Fibroblast of skin of right quadriceps (primary cell): ENCODE data around the gene CGNL1.

ENCODE experiments used
- DNase-seq: peaks from one replicate; pipeline ENCODE4 v3.0.0-alpha.2; 2013

The CGNL1 gene

GRCh38 chr15:57583282-57583681, 207.0 kb downstream of the CGNL1 start:
- DNase-seq: no peak

DNA sequence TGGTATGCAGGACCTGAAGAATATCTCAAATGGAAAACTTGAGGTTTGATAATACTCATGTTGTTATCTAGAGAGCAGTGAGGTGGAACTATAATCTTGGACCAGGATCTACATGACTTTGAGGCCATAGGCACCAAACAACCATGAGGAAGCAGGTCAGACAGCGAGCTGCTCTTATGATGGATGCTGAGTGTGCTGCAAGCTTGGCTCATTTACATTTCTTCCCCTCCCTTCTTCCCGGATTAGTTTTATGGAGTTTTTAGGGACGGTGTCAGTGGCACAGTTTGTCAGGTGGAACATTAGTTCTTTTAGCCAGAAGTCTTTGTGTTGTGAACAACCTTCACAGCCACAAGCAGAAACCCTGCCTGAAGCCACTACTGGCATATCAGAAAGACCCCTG, 207.4 kb downstream of the CGNL1 start:
- DNase-seq: no peak

DNA sequence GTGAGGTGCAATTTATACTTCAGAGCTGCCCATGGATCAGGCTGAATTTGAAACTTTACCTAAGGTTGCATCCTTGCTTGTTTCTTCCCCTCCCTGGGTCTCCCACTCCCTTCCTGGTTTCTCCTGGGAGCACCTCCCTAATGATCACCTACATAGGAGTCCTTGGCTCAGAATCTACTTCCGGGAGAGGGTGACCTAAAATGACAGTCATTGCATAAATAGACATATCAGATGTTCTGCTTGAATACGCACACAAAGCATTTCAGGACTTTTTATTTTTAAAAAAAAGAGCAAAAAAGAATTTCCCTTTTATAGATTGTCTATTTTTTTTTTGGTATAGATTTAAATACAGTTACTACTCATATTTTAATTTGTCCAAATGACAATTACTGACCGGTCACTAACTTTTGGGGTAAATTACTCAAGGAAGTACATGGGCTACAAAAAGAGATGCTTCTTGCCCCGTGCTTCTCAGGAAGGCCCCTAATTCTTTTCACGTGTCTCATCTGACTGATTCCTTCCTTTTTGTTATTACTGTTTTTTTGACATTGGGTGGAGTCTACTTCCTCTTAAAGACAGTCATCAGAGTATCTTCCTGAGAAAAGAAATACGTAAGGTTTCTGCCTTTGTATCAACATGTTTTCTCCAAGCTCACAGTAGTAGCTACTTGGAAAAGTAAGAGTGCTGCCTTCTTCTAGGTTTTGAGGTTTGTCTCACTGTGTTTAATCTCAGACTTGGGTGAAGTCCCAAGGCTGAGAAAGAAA, 210.5 kb downstream of the CGNL1 start:
- no peak for DNase-seq

GRCh38 chr15:57589281-57589680, 213.0 kb downstream of the CGNL1 start:
- no peak for DNase-seq

GRCh38 chr15:57589754-57590153, 213.4 kb downstream of the CGNL1 start:
- DNase-seq: no peak

GRCh38 chr15:57591237-57591821, 215.0 kb downstream of the CGNL1 start:
- no peak for DNase-seq

DNA sequence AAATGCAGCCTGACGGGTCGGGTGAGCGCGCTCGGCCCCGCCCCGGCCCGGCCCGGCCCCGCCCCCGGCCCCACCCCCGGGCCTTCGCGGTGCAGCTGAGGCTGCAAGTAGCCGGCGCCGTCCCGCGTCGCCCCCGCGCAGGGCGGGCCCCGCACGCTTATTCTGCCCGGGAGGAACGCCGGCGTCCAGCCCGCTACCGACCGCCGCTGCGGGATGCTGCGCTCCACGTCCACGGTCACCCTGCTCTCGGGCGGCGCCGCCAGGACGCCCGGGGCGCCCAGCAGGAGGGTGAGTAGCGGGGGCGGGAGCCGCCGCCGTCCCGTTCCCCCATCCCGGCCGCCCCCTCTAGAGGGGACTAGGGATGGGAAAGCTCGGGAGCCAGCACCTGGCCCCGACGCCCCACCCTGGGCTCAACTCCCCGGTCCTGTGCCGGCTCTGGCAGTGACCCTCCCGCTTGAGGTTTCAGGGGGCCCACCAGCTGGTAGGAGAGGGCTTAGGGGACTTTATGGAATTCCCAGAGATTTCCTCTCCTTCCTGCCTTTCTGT, 215.6 kb downstream of the CGNL1 start, which contains the start of gene MYZAP:
TSS of gene MYZAP (plus strand) at position 83 of the 546 bp plus-strand sequence. CDS start at position 214, 131 bp downstream.
- DNase-seq: no peak

GRCh38 chr15:57592426-57592825, 216.1 kb downstream of the CGNL1 start:
- no peak for DNase-seq

GRCh38 chr15:57592836-57593420, 216.6 kb downstream of the CGNL1 start:
- DNase-seq: no peak

DNA sequence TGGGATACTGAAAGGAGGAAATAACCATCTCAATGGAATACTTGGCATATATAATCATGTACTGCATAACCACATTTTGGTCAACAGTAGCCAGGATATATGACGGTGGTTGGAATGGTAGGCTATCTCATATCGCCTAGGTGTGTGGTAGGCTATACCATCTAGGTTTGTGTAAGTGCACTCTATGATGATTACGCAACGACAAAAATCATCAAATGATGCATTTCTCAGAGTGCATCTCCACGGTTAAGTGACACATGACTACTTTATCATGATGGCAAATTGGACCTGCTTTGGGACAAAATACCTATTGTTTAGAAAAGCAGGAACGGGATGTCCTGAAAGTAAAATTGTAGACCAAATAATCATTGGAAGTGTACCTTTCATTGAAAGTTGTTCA, 218.2 kb downstream of the CGNL1 start:
- no peak for DNase-seq

DNA sequence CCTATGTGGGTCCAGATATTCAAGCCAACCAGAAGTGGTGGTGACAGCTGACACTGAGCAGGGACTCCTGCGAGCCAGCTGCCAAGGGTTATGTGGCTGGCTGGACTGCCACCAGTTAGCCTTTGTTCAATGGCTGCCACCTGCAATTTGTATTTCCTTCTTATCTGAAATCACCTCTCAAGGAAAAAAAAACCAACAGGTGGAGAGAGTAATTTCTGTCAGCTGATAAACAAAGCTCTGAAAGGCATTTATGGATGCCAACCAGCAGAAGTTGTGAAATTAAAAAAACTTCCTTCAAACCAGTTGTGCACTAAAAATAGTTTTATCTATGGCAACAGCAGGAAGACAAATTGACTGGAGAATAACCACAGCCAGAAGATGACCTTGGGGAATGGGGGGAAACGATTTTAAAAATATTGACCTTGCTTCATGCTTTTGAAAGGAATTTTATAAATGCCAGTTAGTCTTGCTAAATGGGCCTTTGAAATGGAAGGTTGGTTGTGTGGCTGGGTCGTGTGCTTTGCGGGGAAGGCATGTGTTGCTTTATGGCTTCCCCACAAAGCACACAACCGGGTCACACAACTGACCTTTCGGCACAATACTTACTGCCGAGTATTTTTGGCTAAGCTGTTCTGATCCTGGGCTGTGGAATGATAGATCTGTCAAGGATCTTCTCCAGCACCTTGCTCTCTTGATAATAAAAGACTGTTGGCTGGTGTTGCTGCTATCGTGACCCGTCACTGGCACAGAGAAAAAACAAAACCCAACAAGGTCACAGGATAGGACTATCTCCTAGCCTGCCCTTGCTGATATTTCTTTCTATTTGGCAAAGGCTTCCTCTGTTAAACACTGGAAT, 218.9 kb downstream of the CGNL1 start:
- DNase-seq: no peak

DNA sequence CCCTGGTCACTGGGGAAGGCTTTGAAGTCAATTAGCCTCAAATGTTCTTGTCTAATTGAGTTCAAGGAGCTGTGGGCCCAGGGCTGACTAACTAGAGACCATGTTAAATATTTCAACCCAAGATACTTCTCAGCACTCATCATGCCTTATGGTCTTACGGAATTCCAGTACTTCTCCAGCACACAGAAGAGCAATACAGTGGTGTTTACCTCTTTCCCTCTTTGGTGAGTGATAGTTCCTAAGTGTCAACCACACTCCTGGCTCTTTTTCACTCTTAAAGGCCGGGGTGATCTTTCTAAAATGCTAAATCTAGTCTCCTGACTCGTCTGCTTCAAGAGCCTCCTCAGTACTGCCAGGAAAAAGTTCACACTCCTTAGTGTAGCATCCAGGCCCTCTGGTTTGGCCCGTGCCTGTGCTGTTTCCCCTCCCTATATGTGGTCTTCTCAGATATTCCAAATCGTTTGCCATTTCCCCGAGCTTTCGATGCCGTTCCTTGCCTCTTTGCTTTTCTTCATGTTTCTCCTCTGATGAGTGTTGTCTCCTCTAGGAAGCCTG, 220.1 kb downstream of the CGNL1 start:
- no peak for DNase-seq

GRCh38 chr15:57596978-57597377, 220.7 kb downstream of the CGNL1 start:
- no peak for DNase-seq

GRCh38 chr15:57597431-57597830, 221.1 kb downstream of the CGNL1 start:
- DNase-seq: no peak

DNA sequence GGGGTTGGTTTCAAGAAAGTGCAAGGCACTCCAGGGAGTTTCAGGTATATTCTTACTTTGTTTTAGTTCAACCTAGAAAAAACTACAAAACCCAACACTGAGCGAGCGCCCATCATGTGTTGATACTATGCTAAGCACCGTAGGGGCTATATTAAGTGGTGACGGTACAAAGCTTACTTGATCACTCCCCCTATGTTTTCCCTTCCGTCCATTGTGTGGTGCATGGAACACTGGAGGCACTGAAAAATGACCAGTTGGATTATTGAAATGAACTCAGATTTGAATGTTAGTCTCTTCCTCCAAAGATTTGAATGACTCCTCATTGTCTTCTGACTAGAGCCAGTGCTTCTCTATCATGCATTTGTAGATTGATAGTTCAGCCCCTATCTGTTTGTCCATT, 222.0 kb downstream of the CGNL1 start:
- no peak for DNase-seq

DNA sequence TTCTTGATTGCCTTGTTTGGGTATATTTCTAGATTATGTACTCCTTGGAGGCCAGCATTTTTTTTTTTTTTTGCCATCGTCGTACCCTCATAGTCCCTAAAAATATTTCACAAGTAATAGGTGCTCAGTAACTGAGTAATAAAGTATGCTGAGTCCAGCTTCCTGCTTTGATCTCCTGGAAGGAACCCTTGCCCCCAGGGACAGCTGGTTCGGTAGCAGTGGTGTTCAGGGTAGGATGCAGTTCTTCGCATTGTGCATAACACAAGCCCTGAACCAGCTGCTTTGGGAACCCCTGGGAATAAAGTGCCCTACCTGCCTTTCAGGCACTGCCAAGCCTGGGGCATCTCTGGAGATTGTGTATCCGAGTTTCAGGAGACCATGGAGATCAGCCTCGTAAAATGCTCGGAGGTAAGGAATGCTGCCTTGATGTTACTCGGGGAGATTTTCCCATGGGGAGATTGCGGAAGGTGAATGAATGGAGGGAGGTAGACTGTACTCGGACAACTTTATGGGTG, 223.0 kb downstream of the CGNL1 start:
- DNase-seq: no peak

- DNase-seq: no peak
These were observed 223.9 kb downstream of the CGNL1 start for GRCh38 chr15:57600197-57600596.
